ENCODE measurements around the gene DNAJC16.

DNA sequence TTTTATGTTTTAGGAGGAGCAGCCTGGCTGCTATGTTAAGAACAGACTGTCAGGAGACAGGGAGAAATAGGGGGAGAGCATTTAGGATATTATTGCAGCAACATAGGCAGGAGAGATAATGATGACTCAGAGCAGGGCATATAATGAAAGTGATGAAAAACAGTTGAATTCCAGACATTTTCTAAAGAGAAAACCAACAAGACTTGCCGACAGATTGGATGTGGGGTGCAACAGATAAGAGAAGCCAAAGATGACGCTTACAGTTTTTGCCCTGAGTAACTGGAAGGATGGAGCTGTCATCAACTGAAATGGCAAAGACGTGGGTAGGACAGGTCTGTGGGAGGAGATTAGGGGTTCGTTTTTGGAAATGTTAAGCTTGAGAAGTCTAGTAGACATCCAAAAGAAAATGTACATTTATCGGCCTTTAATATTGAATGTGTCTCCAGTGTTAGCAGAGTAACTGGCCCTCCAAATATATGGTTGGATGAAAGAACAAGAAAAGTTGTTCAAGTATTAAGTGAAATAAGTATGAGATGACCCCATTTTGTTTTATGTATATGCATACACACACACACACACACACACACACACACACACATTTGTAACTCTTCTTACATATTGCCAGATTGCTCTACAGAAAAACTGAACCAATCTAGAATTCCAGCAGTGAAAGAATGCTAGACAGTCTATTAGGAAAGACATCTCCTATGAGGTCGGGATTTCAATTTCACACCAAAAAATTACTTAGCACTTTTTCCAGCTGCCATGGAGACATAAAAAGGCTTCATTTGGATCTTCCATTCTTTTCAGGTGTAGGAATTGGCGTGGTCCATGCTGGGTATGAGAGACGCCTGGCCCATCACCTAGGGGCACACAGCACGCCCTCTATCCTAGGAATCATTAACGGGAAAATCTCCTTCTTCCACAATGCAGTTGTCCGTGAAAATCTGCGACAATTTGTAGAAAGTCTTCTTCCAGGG, 17.2 kb downstream of the DNAJC16 start:
- TF ChIP-seq RAD21 (IDR thresholded peaks at IDR 0.05) (no peak), CTCF (IDR thresholded peaks at IDR 0.05; ENCODE audit: low read depth, low read length, missing input control) (no peak), EGR1 (IDR thresholded peaks at IDR 0.05; ENCODE audit: low read depth in 2 of 2) (no peak), HNF4G (IDR thresholded peaks at IDR 0.05) (no peak), MAX (IDR thresholded peaks at IDR 0.05) (no peak), GABPA (IDR thresholded peaks at IDR 0.05 in 1 of 2, conservative IDR thresholded peaks at IDR 0.05 in 1 of 2) (no peak)
